ENCODE results near the gene ICA1.
"Not testable (repeated sequence)": the region's sequence is repeated elsewhere in the genome, so short reads cannot be mapped to it uniquely, and the experiment has no call there.

ICA1 gene

GRCh38 chr7:8089036-8089780 lies 172.8 kb downstream of the ICA1 start:
- no peak for DNase-seq

DNA sequence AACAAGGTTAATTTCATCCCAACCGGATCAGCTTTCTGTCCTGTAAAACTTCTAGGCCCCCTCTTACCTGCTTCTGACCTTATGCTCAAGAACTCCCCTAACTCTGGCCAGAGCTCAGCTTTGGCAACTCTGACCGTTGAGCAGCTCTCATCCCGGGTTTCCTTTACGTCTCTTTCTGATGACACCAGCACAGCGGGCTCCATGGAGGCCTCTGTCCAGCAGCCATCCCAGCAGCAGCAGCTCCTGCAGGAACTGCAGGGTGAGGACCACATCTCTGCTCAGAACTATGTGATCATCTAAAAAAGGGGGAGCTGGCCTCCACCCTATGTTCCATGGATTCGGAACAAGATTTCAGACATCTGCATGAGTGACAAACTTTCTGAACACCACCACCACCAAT lies 175.7 kb downstream of the ICA1 start:
- DNase-seq: no peak

GRCh38 chr7:8085420-8085819 lies 176.5 kb downstream of the ICA1 start:
- no peak for DNase-seq

GRCh38 chr7:8084836-8085235 lies 177.1 kb downstream of the ICA1 start:
- DNase-seq: no peak

DNA sequence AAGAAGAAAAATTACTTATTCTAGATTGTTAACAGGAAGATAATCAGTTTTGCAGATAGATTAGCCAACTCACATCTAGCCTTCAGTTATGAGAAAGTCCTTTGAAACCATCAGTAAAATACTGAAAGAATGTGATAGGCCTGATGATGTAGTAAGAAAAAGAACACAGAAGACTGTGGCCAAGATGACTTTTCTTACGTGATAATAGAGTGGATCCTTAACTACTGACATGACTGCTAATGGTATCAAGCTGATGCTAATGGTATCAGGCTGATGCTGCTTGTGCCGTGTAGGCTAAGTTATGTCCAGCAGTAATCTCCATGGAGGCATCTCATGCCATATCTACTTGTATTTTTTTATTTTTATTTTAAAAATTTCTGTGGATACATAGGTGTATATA lies 179.2 kb downstream of the ICA1 start:
- DNase-seq: no peak

GRCh38 chr7:8078418-8078817 lies 183.5 kb downstream of the ICA1 start:
- no peak for DNase-seq

GRCh38 chr7:8070451-8071180 lies 191.4 kb downstream of the ICA1 start:
- no peak for DNase-seq

DNA sequence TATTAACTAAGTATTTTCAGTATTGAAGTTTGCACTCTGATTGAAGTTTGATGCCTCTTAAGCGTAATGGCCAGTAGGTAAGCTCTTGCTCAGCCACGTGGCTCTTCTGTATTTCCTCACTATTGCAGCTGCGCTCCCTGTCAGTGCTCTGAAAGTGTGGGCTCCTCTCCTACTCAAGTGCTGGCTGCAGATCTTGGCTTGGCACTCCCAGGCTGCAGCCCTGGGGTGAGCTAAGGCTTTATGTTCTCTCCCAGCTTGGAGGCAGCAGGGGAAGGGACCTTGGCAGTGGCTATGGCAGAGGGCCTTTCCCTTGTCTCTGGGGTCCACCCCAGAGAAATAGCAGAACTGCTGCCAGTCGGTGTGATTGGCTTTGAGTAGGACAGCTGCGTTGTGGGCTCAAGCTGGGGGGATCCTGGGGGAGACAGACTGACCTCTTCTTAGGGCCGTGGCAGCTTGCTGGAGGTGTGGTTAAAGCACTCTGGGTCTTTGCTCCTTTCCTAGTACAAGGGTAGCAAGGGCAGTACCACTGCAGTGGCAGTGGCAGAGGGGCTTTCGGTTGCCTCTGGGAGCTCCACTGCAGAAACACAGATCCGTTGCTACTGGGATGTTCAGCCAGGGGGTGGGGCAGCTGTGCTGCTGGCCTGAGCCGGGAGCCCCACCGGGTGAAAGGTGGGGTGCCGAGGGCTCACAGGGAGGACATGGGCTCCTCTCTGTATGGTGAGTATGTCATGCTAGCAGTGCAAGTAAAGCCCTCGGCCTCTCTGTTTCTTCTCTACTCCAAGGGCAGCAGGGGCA lies 192.9 kb downstream of the ICA1 start:
- no peak for DNase-seq

DNA sequence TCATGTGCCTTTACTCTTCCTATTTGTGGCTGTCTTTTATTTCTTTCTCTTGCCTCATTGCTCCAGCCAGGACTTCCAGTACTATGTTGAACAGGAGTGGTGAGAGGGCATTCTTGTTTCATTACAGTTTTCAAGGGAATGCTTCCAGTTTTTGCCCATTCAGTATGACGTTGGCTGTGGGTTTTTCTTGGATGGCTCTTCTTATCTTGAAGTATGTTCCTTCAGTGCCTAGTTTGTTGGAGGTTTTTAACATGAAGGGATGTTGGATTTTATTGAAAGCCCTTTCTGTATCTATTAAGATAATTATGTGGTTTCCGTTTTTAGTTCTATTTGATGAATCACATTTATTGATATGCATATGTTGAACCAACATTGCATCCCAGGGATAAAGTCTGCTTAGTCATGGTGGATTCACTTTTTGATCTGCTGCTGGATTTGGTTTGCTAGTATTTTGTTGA lies 196.6 kb downstream of the ICA1 start:
- peak; percentile 85 for DNase-seq

DNA sequence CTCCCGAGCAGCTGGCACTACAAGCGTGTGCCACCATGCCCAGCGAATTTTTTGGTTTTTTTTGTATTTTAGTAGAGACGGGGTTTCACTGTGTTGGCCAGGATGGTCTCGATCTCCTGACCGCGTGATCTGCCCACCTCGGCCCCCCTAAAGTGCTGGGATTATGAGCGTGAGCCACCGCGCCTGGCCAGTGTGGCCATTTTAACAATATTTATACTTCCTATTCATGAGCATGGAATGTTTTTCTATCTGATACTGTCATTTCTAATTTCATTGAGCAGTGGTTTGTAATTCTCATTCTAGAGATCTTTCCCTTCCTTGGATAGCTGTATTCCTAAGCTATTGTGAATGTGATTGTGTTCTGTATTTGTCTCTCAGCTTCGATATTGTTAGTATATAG lies 197.1 kb downstream of the ICA1 start:
- peak; percentile 5 for DNase-seq

- peak; percentile 64 for DNase-seq
Observed at GRCh38 chr7:8063706-8064297, 198.2 kb downstream of the ICA1 start.

DNA sequence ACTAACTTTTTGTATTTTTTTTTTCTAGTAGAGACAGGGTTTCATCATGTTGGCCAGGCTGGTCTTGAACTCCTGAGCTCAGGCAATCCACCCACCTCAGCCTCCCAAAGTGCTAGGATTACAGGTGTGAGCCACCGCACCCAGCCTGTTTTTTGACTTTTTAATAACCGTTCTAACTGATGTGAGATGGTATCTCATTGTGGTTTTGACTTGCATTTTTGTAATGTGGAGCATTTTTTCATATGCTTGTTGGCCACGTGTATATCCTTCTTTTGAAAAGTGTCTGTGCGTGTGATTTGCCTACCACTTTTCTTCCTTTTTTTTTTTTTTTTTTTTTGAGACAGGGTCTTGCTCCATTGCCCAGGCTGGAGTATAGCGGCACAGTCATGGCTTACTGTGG lies 198.7 kb downstream of the ICA1 start:
- DNase-seq: not testable (repeated sequence)

Measured in fibroblast of skin of right biceps (primary cell).